OCI-LY3 (cell line): Measurements from ENCODE around the gene FBXL13.

Experiments used
- CTCF ChIP-seq: fragments of 200-600, 300-600 bp; sonication (generic); IDR thresholded peaks from 2 replicates; pipeline ENCODE4 v1.5.1; 2014; ENCODE audit warnings: antibody characterized with exemption, low read length, low read depth
- EZH2phosphoT487 ChIP-seq: fragments of 200-600 bp; shearing (Covaris generic); IDR thresholded peaks from 2 replicates; pipeline ENCODE4 v1.6.1; 2018; ENCODE audit warnings: antibody characterized with exemption, mixed run types, low read depth

- TF ChIP-seq CTCF (no peak), EZH2phosphoT487 (no peak)
Measured at GRCh38 chr7:103121641-103122040, 47.0 kb upstream of the FBXL13 start.
